Neuronal stem cell (in vitro differentiated cells): ENCODE measurements around the gene NPAS3.

Source experiments
- DNase-seq: peaks from one replicate; pipeline ENCODE4 v3.0.0-alpha.2; 2013; ENCODE audit warnings: low spot score
- H2AFZ ChIP-seq: one replicate; pipeline ENCODE4 v1.6.1; 2013; ENCODE audit warnings: mild to moderate bottlenecking, low read length, inconsistent platforms
- H2AK5ac ChIP-seq: 2 replicates; pipeline ENCODE4 v1.6.1; 2013; ENCODE audit warnings: low read depth, mild to moderate bottlenecking, inconsistent platforms, low read length, moderate library complexity, mixed read lengths
- H2BK120ac ChIP-seq: 2 replicates; pipeline ENCODE4 v1.6.1; 2013; ENCODE audit warnings: low read depth, mild to moderate bottlenecking, inconsistent platforms, low read length, moderate library complexity, mixed read lengths
- H2BK12ac ChIP-seq: one replicate; pipeline ENCODE4 v1.6.1; 2013; ENCODE audit warnings: low read length, inconsistent platforms
- H2BK15ac ChIP-seq: 2 replicates; pipeline ENCODE4 v1.6.1; 2013; ENCODE audit warnings: mild to moderate bottlenecking, low read length, inconsistent platforms, mixed read lengths
- H2BK5ac ChIP-seq: one replicate; pipeline ENCODE4 v1.6.1; 2013; ENCODE audit warnings: inconsistent platforms, mild to moderate bottlenecking, low read length, moderate library complexity
- H3K14ac ChIP-seq: one replicate; pipeline ENCODE4 v1.6.1; 2013; ENCODE audit warnings: low read length, inconsistent platforms
- H3K18ac ChIP-seq: 2 replicates; pipeline ENCODE4 v1.6.1; 2013; ENCODE audit warnings: low read length, inconsistent platforms
- H3K23ac ChIP-seq: 2 replicates; pipeline ENCODE4 v1.6.1; 2013; ENCODE audit warnings: low read depth, mild to moderate bottlenecking, mixed read lengths, low read length, inconsistent platforms; ENCODE audit not compliant: poor library complexity
- H3K27ac ChIP-seq: replicated peaks from 3 replicates; pipeline ENCODE4 v1.5.1; 2013; ENCODE audit warnings: low read length, inconsistent platforms
- H3K27me3 ChIP-seq, 3 experiments: 2 replicates each; pipeline ENCODE4 v1.6.1; 2013; ENCODE audit warnings: low read length in 3 of 3, mild to moderate bottlenecking in 2 of 3, inconsistent platforms in 1 of 3, low read depth in 1 of 3, mixed read lengths in 1 of 3, moderate library complexity in 1 of 3; ENCODE audit not compliant: control insufficient read depth in 3 of 3, insufficient read depth in 3 of 3
- H3K36me3 ChIP-seq, 2 donors: replicated peaks in 1 of 2; 2 replicates each; pipeline ENCODE4 v1.6.1; 2013; ENCODE audit warnings: low read length in 2 of 2; ENCODE audit not compliant: control insufficient read depth in 2 of 2, insufficient read depth in 2 of 2
- H3K4ac ChIP-seq: 2 replicates; pipeline ENCODE4 v1.6.1; 2013; ENCODE audit warnings: inconsistent platforms, mild to moderate bottlenecking, low read length, moderate library complexity
- H3K4me1 ChIP-seq, 2 donors: 1 replicate in 1 of 2; 2 replicates in 1 of 2; pipeline ENCODE4 v1.6.1; 2013; ENCODE audit warnings: low read length in 2 of 2, low read depth in 1 of 2; ENCODE audit not compliant: control insufficient read depth in 2 of 2, insufficient read depth in 1 of 2
- H3K4me2 ChIP-seq: one replicate; pipeline ENCODE4 v1.6.1; 2013; ENCODE audit warnings: mild to moderate bottlenecking, low read length, inconsistent platforms; ENCODE audit not compliant: insufficient read depth, poor library complexity, severe bottlenecking
- H3K4me3 ChIP-seq, 2 donors: 2 replicates each; pipeline ENCODE4 v1.5.1; 2013; ENCODE audit warnings: low read length in 2 of 2, mild to moderate bottlenecking in 2 of 2, inconsistent platforms in 1 of 2, moderate library complexity in 1 of 2
- H3K79me1 ChIP-seq: one replicate; pipeline ENCODE4 v1.6.1; 2013; ENCODE audit warnings: low read depth, mild to moderate bottlenecking, inconsistent platforms, low read length, moderate library complexity
- H3K9ac ChIP-seq: one replicate; pipeline ENCODE4 v1.6.1; 2013; ENCODE audit warnings: mild to moderate bottlenecking, low read depth, low read length, inconsistent platforms; ENCODE audit not compliant: poor library complexity
- H3K9me3 ChIP-seq, 2 donors: replicated peaks in 1 of 2; 2 replicates each; pipeline versions ENCODE3 to v1.6.1; 2013; ENCODE audit warnings: low read length in 2 of 2, mild to moderate bottlenecking in 2 of 2, inconsistent platforms in 1 of 2, low read depth in 1 of 2, mixed read lengths in 1 of 2, moderate library complexity in 1 of 2; ENCODE audit not compliant: control insufficient read depth in 2 of 2, insufficient read depth in 1 of 2
- H4K8ac ChIP-seq: one replicate; pipeline ENCODE4 v1.6.1; 2013; ENCODE audit warnings: low read depth, mild to moderate bottlenecking, inconsistent platforms, low read length, moderate library complexity
- H4K91ac ChIP-seq: one replicate; pipeline ENCODE4 v1.6.1; 2013; ENCODE audit warnings: low read length, low read depth, mild to moderate bottlenecking, inconsistent platforms; ENCODE audit not compliant: poor library complexity
- WGBS, 2 donors: extraction: QIAGEN DNeasy Blood & Tissue Kit; methylation state at CpG; one replicate each; pipeline ENCODE4 v1.1.7; 2013; ENCODE audit warnings: missing lambda C conversion rate in 2 of 2, mixed read lengths in 1 of 2; ENCODE audit not compliant: insufficient read length in 2 of 2, insufficient replicate concordance in 1 of 2; ENCODE audit errors: extremely low coverage in 2 of 2; 5-methylcytosine and 5-hydroxymethylcytosine counted together

The NPAS3 gene

GRCh38 chr14:33413381-33413780 lies 474.7 kb downstream of the NPAS3 start:
- no peaks in the 10 kb centered on the region for H3K27me3 ChIP-seq
- DNase-seq, result no peak
- H2BK12ac ChIP-seq, result no peak overlapping the region
- no peak overlapping the region for H2AK5ac ChIP-seq
- H2AFZ ChIP-seq, result no peak overlapping the region
- WGBS, 2 donors, result no CpG with 5 or more reads among the region's 5 CpGs
- H3K27ac ChIP-seq, result no peak overlapping the region
- peaks cover 0 to 11% of the 10 kb centered on the region in 2 donors for H3K9me3 ChIP-seq
- no peak overlapping the region for H3K9ac ChIP-seq
- H3K79me1 ChIP-seq, result no peaks in the 10 kb centered on the region
- peaks cover 0 to 23% of the 10 kb centered on the region in 2 donors for H3K36me3 ChIP-seq
- H2BK5ac ChIP-seq, result no peak overlapping the region
- H3K23ac ChIP-seq, result no peak overlapping the region
- no peak overlapping the region for H3K18ac ChIP-seq
- no peak overlapping the region for H4K8ac ChIP-seq
- no peak overlapping the region for H3K4ac ChIP-seq
- peaks cover 0 to 4% of the 10 kb centered on the region in 2 donors for H3K4me1 ChIP-seq
- H2BK15ac ChIP-seq, result no peak overlapping the region
- H4K91ac ChIP-seq, result no peak overlapping the region
- H3K4me2 ChIP-seq, result no peak overlapping the region
- H2BK120ac ChIP-seq, result no peak overlapping the region
- no peak overlapping the region for H3K14ac ChIP-seq
- H3K4me3 ChIP-seq, result no peak overlapping the region

GRCh38 chr14:33414041-33414440 lies 475.4 kb downstream of the NPAS3 start:
- H3K27ac ChIP-seq, result no peak overlapping the region
- no peak overlapping the region for H4K91ac ChIP-seq
- H3K27me3 ChIP-seq, result no peaks in the 10 kb centered on the region
- no peak overlapping the region for H3K4me3 ChIP-seq
- H2BK5ac ChIP-seq, result no peak overlapping the region
- WGBS, 2 donors, result no CpG with 5 or more reads among the region's 3 CpGs
- no peaks in the 10 kb centered on the region for H3K79me1 ChIP-seq
- H2BK15ac ChIP-seq, result no peak overlapping the region
- no peak for DNase-seq
- no peak overlapping the region for H2BK12ac ChIP-seq
- H3K14ac ChIP-seq, result no peak overlapping the region
- no peak overlapping the region for H2AFZ ChIP-seq
- H3K4ac ChIP-seq, result no peak overlapping the region
- peaks cover 0 to 19% of the 10 kb centered on the region in 2 donors for H3K36me3 ChIP-seq
- no peak overlapping the region for H2BK120ac ChIP-seq
- no peak overlapping the region for H4K8ac ChIP-seq
- peaks cover 0 to 6% of the 10 kb centered on the region in 2 donors for H3K9me3 ChIP-seq
- H3K4me1 ChIP-seq, result peaks cover 0 to 4% of the 10 kb centered on the region in 2 donors
- H3K9ac ChIP-seq, result no peak overlapping the region
- no peak overlapping the region for H2AK5ac ChIP-seq
- H3K4me2 ChIP-seq, result no peak overlapping the region
- H3K18ac ChIP-seq, result no peak overlapping the region
- no peak overlapping the region for H3K23ac ChIP-seq

- Histone ChIP-seq H3K4me1 (no peaks in the 10 kb centered on the region), H4K91ac (no peak overlapping the region), H3K27ac (no peak overlapping the region), H2AK5ac (no peak overlapping the region), H3K14ac (no peak overlapping the region), H3K4me2 (no peak overlapping the region), H3K27me3 (no peaks in the 10 kb centered on the region), H4K8ac (no peak overlapping the region), H3K9ac (no peak overlapping the region), H2BK5ac (no peak overlapping the region), H2BK12ac (no peak overlapping the region), H3K79me1 (no peaks in the 10 kb centered on the region), H3K4me3 (no peak overlapping the region), H2BK120ac (no peak overlapping the region), H3K36me3 (no peaks in the 10 kb centered on the region), H3K4ac (no peak overlapping the region), H3K9me3 (no peaks in the 10 kb centered on the region), H3K18ac (no peak overlapping the region), H2BK15ac (no peak overlapping the region), H2AFZ (no peak overlapping the region), H3K23ac (no peak overlapping the region)
- no CpG with 5 or more reads among the region's 1 CpG for WGBS, 2 donors
- DNase-seq, result no peak
Measured at GRCh38 chr14:33420051-33420627, 481.5 kb downstream of the NPAS3 start.

- no CpG with 5 or more reads among the region's 7 CpGs for WGBS, 2 donors
Measured at GRCh38 chr14:33430414-33431035, 491.8 kb downstream of the NPAS3 start.

More at GRCh38 chr14:33430414-33431035, 491.8 kb downstream of the NPAS3 start:
- Histone ChIP-seq H2BK5ac (no peak overlapping the region), H3K27me3 (no peaks in the 10 kb centered on the region), H3K4me2 (no peak overlapping the region), H3K14ac (no peak overlapping the region), H3K18ac (no peak overlapping the region), H2BK12ac (no peak overlapping the region), H3K4ac (no peak overlapping the region), H3K79me1 (no peaks in the 10 kb centered on the region), H2AK5ac (no peak overlapping the region), H3K9me3 (no peaks in the 10 kb centered on the region), H3K4me1 (peaks cover 6 to 8% of the 10 kb centered on the region in 2 donors), H3K9ac (no peak overlapping the region), H4K8ac (no peak overlapping the region), H2BK15ac (no peak overlapping the region), H3K36me3 (no peaks in the 10 kb centered on the region), H3K4me3 (no peak overlapping the region), H4K91ac (no peak overlapping the region), H2AFZ (no peak overlapping the region), H3K27ac (no peak overlapping the region), H2BK120ac (no peak overlapping the region), H3K23ac (no peak overlapping the region)
- peak; percentile 14 for DNase-seq
